GM19463 (cell line): ENCODE results near the gene SHB.
"Not testable (repeated sequence)": the region's sequence is repeated elsewhere in the genome, so short reads cannot be mapped to it uniquely, and the experiment has no call there.

Source experiments
- ATAC-seq: cut with Tn5 transposase; IDR thresholded peaks from one replicate; pipeline ENCODE4 v1.9.1; 2021; ENCODE audit warnings: mild to moderate bottlenecking, moderate library complexity; ENCODE audit not compliant: unreplicated experiment

SHB gene

DNA sequence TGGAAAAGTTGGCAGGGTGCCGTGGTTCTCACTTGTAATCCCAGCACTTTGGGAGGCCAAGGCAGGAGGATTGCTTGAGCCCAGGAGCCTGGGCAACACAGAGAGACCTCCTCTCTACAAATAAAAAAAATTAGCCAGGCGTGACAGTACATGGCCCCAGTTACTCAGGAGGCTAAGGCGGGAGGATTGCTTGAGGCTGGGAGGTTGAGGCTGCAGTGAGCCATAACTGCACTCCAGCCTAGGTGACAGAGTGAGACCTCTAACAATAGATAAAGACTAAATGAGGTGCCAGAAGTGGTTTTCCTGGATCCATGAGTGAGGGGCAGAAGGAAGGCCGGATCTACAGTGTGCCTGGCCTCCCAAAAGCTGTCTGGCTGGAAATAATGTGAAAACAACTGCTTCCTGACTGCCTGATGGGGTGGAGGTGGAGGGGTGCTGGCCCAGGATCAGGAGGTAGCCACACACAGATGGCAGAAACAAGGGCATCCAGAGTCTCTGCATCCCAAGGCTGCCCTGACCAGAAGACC is 4.1 kb downstream of the SHB start:
- no peak for ATAC-seq

DNA sequence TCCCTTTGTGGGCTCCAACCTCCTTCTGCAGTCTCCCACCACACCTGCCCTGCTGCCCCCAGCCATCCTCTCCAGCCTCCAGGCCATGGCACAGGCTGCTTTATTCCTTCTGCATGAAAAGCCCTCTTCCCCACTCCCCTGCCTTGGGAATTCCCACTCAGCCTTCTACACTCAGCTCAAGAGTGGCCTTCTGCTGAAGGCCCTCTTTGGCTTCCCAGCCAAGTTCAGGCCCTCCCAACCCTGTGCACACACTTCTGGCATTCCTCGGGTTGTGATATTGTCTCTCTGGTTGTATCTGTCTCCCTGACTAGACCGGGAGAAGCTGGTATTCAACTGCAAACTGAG is 5.7 kb downstream of the SHB start:
- ATAC-seq, result no peak

DNA sequence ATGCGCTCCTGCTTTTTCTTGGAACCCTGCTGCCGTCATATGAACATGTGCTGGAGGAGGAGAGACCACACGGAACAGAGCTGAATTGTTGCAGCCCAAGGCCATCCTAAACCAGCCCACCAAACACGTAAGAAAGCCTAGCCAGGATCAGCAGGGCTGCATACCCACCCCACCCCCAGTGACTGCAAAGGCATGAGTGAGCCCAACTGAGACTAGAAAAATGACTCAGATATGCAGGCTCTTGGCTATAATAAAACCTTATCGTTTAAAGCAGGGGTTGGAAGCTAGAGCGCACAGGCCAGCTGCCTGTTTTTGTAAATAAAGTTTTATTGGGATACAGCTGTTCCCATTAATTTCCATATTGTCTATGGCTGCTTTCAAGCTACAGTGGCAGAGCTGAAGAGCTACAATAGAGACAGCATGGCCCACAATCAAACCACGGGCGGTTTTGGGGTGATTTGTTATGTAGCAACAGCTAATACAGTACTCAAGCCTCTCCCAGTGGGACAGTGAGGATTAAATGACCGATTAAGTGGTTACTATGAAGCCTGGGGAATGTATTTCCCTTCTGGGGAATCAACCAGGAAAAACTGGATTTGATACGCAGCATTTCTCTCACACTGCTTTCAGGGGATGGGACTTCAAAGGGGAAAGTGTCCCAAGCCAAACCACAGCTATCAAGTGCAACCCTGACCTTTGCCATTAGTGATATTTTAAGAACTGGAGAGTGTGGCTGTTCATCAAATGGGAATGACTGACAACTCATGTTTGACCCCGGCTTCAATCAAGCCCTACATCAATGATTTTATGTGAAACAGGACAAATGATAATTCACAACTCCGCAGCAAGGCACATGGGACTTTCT is 6.3 kb downstream of the SHB start:
- no peak for ATAC-seq

DNA sequence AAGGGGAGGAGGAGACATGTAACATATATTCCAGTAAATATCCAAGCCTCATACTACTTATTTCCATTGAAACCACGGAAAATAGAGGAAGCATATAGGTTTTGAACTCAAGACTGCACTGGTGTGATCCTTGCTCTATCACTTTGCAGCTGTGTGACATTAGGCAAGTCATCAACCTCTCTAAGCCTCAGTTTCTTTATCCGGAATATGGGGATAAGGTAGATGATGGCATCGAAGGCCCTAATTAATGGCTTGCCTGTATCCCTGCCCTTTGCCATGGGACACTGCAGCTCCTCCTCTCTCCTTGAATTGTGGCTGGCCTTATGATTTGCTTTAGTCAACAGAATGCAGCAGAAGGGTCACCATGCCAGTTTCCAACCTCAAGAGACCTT is 6.9 kb downstream of the SHB start:
- no peak for ATAC-seq

DNA sequence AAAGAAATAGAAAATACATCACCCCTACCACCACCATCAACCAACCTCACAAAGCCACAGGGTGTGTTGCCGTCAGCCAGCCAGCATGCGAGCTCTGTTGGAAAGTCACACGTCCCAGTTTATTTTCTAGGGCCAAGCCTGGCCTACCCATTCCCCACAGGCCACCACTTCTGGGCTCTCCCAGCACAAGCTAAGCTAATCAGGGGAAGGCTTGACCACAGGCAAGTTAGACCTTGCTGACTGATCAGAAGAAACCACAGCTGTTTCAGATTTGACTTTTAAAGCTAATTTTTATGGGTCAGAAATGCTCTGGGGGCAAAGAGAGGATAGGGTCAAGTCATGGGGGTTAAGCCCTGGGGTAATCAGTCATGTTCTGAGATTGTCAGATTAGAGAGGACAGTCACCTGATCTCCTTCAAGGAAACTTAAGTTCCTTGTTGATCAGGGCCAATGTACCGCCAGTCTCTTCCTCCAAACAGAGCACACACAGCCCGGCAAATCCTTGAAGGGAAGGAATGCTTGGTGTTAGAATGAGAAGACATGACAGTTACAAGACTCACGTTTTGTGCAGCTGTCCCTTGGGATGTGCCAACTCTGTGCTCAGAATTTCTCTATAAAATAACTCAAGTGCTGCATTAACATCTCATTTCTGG is 7.6 kb downstream of the SHB start:
- ATAC-seq, result peak; percentile 73

DNA sequence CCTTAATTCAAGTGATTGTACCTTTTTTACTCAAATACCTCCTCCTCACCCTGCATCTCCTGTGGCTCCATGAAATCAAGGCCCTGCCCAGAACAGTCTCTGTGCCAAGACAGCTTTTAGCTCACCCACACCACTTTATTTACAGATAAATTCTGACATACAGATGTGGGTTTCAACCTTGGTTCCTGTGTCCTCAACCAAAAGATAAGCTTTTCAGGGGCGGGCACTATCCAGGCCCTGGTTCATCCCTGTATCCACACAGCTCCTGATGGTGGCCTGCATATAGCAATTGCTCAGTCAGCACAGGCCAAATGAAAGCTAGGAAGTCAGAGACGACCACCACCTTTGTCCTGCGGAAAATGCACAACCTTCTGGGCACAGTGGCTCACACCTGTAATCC is 8.3 kb downstream of the SHB start:
- ATAC-seq, result no peak

DNA sequence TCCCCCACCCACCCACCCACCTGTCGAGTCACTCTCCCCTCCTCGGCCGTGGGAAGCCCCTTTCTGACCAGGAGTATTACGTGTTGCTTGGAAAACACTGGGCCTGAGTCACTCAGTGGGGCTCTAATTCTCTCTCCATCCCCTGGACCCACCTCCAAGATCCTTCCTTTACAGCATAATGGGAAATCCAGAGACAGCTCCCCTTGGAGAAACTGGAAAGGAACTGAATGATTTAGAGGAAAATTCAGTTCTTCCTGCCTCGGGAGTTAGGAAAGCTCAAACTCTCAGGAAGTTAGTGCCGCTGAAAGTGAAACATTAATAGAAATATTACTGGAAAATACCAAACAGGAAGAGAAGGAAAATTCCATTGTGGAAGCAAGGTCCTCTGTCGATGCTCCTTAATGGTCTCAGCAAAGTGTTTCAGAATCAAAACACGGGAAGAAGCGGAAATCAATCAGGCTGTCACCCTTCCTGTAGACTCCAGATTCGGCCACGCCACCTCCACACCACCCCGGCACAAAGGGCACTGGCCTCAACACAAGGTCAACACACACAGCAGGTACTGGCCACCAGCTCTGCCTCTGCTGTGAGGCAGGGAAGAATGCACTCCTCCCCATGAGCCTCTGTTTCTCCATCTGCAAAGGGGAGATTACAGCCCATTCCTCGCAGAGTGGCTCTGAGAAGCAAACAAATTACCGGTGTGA is 9.6 kb downstream of the SHB start:
- ATAC-seq, result no peak

DNA sequence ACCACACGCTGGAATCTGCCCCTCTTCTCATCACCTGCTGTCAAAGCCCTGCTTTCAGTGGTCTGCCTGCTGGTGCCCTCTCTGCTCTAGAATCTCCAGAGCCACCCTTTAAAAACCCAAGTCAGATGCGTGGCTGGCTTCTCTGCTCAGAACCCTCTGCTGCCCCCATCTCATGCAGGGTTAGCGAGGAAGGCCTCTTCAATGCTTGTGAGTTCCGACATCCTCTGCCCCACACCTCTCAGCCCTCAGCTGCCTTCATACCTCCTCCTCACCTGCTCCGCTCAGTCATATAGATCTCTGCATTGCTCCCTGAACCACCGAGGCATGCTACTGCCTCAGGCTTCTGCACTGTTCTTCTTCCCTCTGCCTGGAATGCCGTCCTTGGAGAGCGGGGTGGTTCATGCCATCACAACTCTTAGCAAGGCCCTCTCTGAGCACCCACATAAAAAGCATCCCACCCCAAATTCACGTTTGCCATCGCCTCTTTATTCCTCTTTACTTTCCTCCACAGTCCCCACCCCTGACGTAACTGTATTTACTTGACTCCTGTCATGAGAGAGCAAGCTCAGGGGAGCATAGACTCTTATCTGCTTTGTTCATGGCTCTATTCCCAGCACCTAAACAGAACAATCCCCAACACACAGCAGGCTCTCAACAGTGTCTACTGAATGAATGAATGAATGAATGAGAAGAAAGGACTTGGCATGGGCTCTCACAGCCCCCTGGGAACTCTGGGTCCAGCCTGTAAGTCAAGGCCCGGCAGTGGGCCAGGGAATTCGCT is 10.4 kb downstream of the SHB start:
- ATAC-seq, result no peak

DNA sequence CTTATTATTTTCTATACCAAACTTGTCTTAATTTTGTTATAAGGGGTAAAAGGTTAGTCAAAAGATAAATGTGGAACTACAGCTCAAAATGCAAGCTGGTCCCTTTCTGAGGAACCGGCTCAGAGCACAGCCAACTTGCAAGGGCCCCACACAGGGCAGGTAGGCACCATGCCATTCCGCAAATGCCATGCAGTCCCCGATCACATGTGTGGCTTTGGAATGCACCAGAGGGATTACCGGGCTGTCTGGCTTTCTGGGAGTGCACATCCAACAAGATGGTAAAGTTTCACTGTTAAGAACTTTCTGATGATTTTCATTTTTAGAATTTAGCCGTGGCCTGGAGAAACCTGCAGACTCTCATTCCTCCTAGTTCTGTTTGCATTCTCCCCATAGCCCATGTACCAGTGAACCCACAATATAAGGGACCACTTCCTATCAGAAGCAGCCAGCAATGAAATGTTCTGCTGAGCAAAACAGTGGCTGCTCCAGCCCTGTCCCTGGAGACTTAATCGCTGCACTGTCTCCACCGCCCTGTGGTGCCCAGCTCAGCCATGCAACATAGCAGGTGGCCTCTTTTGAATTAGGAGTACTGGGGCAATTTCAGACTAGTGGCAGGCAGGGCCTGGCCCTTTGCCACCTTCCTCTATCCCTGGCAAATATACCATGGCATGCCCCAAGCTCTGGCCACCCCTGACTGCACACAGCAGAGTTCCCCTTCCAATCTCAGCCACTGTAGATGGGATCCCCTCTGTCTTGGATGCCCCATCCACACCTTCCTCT is 11.4 kb downstream of the SHB start:
- ATAC-seq, result no peak

DNA sequence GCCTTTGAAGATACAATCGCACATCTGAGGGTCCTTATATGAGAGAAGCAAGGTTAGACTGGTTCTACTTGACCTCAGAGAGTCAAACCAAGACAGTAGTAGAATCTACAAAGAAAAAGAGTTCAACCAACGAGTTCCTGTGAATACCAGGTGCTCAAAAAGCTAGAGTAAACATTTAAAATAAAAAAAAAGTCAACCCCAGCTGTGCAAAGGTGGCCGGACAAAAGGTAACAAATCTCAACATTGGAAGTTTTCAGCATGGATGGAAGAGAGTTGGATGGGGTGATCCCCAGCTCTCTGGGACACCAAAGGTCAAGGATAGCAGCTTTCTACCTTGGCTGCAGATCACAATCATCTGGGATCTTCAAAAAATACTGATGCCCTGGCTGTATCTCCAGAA is 14.4 kb downstream of the SHB start:
- ATAC-seq, result no peak

DNA sequence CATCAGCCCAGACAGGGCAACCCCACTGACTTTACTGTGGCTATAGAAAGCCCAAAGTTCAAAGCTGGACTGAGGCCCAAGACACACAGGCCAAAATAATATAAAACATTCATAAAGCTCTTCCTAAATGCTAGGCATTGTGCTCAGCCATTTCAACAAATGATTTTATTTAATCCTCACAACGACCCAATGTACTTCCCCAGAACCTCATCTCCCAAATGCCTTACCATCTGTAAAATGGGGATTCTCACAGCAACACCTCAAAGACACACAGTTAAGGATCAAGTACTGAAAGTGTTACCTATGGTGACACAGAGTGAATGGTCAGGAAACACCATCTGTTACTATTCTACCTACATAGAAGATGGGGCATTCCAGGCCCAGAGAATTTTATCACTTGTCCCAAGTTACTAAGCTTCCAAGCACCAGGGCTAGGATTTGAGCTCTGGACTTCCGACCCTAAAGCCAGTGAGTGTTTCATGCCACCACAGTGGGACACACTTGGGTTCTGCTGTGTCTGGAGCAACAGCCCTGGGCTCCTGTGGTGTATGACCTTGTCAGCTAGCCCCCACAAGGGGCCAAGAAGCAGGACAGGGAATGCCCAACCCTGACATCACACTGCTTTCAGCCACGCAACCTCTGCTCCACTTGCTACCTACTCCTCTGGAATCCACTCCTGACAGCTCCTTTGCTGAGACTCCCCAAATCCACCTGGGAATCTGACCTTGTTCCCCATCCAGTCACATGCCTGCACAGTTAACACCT is 15.1 kb downstream of the SHB start:
- ATAC-seq, result no peak

DNA sequence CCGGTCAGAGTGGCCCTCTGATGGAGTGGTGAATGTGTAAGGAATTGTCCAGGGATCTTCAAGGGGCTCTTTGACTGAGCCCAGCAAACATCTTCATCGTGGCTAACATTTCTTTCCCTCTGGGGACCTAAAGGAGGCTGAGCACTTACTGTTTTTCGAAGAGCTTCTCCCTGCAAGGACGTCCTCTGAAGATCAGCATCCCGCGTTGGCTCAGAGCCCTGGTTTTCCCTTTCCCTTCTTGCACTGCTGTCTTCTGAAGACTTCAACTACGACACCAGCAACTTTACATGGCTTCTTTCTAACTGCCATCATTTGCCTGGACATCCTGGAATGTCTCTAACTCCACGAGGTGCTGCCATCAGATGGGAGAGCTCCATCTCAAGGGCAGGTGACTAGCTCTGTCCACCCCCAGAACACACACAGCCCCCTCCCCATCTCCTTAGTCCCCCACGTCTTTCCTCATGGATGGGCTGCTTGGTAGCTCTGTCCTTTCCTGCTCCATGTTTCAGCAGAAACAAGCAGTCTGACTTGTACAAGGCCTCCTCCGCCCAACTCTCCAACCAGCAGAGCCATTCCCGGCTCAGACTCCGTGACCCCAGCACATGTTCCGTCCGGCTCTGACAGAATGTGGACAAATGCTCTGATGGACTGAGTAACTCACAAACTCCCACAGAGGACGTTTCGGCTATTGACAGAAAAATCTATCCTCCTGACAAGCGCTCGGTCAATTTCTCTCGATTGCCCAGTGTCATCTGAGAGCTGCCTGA is 17.1 kb downstream of the SHB start:
- ATAC-seq, result no peak

DNA sequence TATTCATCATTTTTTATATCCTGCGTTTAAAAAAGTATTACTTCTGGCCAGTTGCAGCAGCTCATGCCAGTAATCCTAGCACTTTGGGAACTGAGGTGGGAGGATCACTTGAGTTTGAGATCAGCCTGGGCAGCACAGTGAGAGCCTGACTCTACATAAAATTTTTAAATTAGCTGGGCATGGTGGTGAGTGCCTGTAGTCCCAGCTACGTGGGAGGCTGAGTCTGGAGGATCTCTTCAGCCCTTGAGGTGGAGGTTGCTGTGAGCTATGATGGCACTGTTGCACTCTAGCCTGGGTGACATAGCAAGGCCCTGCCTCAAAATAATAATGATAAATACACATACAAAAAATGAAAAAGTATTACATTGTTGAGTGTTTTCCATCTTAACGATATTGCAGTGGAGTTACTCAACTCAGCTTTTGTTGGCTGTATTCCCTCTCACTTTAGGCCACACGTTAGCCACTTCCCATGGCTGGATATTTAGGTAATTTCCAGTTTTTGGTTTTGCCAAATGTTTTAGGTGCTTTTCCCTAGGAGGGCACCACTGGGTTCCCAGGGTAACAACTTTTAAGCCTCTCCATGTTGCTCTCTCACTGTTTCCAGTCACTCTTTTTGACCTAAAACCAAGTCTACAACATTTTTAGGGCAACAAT is 20.6 kb downstream of the SHB start:
- ATAC-seq, result no peak

DNA sequence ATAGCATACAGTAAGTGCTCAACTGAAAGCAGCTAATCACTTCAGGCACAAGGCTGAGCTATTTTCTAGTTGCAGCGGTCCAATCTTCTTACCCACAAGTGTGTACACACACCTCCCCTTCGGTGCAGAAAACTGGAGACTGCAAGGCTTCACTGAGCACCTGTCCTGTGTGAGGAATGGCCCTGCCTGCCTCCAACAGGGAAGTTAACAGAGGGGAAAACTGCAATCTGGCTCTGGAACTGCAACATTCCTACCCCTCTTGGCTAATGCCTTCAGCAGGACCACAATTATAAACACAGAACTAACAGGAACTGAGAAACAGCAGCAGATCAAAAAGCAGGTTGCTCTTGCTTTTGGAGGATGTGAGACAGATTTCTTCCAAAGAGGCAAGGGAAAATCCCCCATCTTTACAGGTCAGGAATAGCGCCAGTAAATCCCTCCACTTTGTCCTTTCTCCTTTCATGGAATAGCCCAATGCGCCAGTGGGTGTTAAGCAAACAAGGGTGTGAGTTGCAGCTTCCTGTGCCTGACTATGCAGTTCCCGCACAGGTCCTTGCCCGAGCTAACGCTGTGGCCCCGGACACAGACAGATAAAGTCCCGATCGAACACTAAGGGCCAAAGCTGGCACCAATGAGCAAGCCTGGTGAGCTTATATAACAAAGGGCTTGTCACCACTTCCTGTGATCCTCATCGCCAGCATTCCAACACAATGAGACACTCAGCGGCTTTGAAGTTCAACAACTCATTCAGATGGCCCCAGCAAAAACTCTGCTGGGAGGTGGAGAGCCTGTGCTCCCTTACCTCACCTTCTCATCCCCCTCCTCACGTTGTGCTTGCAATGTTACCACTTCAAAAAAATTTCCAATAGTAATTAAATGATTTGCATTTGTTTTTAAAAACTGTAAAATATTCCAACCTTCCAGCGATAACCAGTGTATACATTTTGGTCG is 21.5 kb downstream of the SHB start:
- no peak for ATAC-seq

DNA sequence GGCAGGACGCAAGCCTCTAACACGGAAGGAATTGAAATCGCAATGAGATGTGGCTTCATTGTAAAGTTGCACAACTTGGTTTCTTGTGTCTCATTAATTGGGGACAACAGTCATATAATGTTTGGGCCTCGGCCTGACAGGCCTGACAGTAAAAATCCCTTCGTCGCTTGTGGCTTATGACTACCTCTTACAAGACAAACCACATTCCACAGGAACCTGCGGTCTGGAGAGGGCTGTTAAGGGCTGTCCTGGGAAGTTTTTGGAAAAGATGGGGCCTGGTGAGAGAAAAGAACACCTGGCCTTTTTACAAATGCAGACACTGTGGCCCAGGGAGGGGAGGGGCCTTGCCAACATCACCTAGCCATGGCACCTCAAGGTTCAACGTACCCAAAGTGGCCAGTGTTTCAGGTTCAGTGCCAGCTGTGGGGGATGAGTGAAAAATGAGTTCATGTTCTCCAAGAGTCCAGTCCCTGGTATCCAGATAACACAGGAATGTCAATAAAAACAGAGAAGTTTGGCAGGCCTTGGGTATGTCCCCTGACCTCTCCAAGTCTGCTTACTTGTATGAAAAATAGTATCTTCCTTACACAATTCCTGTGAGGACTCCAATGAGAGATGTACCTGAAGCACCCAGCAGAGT is 22.2 kb downstream of the SHB start:
- ATAC-seq, result no peak

DNA sequence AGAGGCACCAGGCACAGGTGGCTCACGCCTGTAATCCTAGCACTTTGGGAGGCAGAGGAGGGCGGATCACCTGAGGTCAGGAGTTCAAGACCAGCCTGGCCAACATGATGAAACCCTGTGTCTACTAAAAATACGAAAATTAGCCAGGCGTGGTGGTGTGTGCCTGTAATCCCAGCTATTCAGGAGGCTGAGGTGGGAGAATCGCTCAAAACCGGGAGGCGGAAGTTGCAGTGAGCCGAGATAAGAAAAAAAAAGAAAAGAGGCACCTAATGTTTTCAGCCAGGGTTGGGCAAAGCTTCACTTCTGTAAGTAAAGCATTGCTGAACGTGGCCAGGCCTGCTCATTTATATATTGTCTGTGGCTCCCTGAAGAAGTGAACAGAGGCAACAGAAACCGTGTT is 23.1 kb downstream of the SHB start:
- ATAC-seq, result not testable (repeated sequence)

DNA sequence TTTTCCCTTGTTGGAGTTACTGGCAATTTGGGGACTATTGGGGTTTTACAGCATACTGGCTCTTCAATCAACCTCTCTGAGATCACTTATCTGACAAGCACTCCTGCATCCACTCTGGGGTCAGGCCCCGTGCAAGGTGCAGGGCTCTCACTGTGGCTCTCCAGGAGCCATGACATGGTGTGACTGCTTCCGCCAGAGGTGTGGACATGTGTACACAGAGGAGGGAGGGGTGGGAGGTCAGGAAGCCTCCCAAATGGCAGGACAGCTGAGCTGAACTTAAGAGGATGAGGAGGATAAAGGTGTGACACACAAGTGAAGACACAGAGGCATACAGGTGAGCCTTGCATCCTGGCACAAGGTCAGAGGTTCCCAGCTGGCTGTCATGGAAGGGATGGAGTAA is 24.3 kb downstream of the SHB start:
- no peak for ATAC-seq
